IMR-90 (cell line): ENCODE measurements around the gene CDH23. TPM values are rescaled to one million over a fixed set of nuclear protein-coding genes. Genes with fewer than 3 reads are reported as not detected.

ENCODE experiments used
- ATAC-seq: fragments of 200-7000 bp; cut with Tn5 transposase; 2 replicates; pipeline ENCODE4 v1.9.1; 2020; ENCODE audit warnings: low read depth, mild to moderate bottlenecking, moderate library complexity
- BruUV-seq: library from RNA; stranded (reverse); fragments of 400-500 nt; replicated peaks from 2 replicates; lab custom pipeline; 2021; lab: Mats Ljungman, UMichigan
- CTCF ChIA-PET: fragments of 300-600 bp; formaldehyde crosslinking; extraction: SDS; loops from one replicate; lab custom pipeline; 2021; ENCODE audit warnings: antibody characterized with exemption; lab: Yijun Ruan, JAX
- POLR2A ChIA-PET: fragments of 300-600 bp; sonication (Branson Sonifier 250); formaldehyde crosslinking; loops from one replicate; lab custom pipeline; 2022; ENCODE audit warnings: antibody characterized with exemption; ENCODE audit not compliant: unreplicated experiment; lab: Charles Lee
- DNase-seq: peaks from one replicate; pipeline ENCODE4 v3.0.0; 2013
- H2AFZ ChIP-seq: replicated peaks from 2 replicates; pipeline ENCODE3; 2013; ENCODE audit warnings: low read length, mild to moderate bottlenecking; ENCODE audit not compliant: poor library complexity
- H2AK5ac ChIP-seq: 2 replicates; pipeline ENCODE4 v1.6.1; 2013; ENCODE audit warnings: low read depth, low read length, inconsistent platforms
- H2AK9ac ChIP-seq: replicated peaks from 2 replicates; pipeline ENCODE3; 2013; ENCODE audit warnings: mild to moderate bottlenecking, low read depth, low read length, moderate library complexity; ENCODE audit not compliant: poor library complexity
- H2BK120ac ChIP-seq: 2 replicates; pipeline ENCODE4 v1.6.1; 2013; ENCODE audit warnings: low read depth, low read length, inconsistent platforms
- H2BK15ac ChIP-seq: 3 replicates; pipeline ENCODE4 v1.6.1; 2013; ENCODE audit warnings: low read depth, low read length, inconsistent platforms
- H2BK20ac ChIP-seq: 2 replicates; pipeline ENCODE4 v1.6.1; 2013; ENCODE audit warnings: low read depth, mild to moderate bottlenecking, inconsistent platforms, low read length, moderate library complexity
- H2BK5ac ChIP-seq: 2 replicates; pipeline ENCODE4 v1.6.1; 2013; ENCODE audit warnings: mild to moderate bottlenecking, low read depth, low read length, inconsistent platforms; ENCODE audit not compliant: poor library complexity, severe bottlenecking
- H3K14ac ChIP-seq: replicated peaks from 2 replicates; pipeline ENCODE4 v1.6.1; 2013; ENCODE audit warnings: low read depth, low read length, inconsistent platforms
- H3K18ac ChIP-seq: 2 replicates; pipeline ENCODE4 v1.6.1; 2013; ENCODE audit warnings: low read depth, low read length, control low read depth
- H3K23ac ChIP-seq: 2 replicates; pipeline ENCODE4 v1.6.1; 2013; ENCODE audit warnings: low read depth, low read length, inconsistent platforms
- H3K27ac ChIP-seq: 2 replicates; pipeline ENCODE4 v1.5.1; 2013; ENCODE audit warnings: mild to moderate bottlenecking, control low read depth, low read length; ENCODE audit not compliant: insufficient read depth
- H3K27me3 ChIP-seq: 2 replicates; pipeline ENCODE4 v1.6.1; 2013; ENCODE audit warnings: low read length; ENCODE audit not compliant: control insufficient read depth, insufficient read depth
- H3K36me3 ChIP-seq: 2 replicates; pipeline ENCODE4 v1.6.1; 2013; ENCODE audit warnings: low read length, mixed read lengths; ENCODE audit not compliant: control insufficient read depth, insufficient read depth
- H3K4ac ChIP-seq: 2 replicates; pipeline ENCODE4 v1.6.1; 2013; ENCODE audit warnings: low read depth, low read length, inconsistent platforms
- H3K4me1 ChIP-seq: 2 replicates; pipeline ENCODE4 v1.6.1; 2013; ENCODE audit warnings: low read length, mixed read lengths; ENCODE audit not compliant: control insufficient read depth, insufficient read depth
- H3K4me2 ChIP-seq: 2 replicates; pipeline ENCODE4 v1.6.1; 2013; ENCODE audit warnings: low read depth, mild to moderate bottlenecking, control low read depth, low read length, moderate library complexity
- H3K4me3 ChIP-seq: 2 replicates; pipeline ENCODE4 v1.5.1; 2013; ENCODE audit warnings: low read depth, mild to moderate bottlenecking, control low read depth, low read length, moderate library complexity; ENCODE audit not compliant: insufficient read depth
- H3K56ac ChIP-seq: 2 replicates; pipeline ENCODE4 v1.6.1; 2013; ENCODE audit warnings: low read length, inconsistent platforms; ENCODE audit not compliant: insufficient read depth; ENCODE audit errors: extremely low read depth
- H3K79me1 ChIP-seq, 2 experiments: 2 replicates each; pipeline ENCODE4 v1.6.1; 2013; ENCODE audit warnings: low read length in 2 of 2, inconsistent platforms in 1 of 2, low read depth in 1 of 2
- H3K9ac ChIP-seq: 2 replicates; pipeline ENCODE4 v1.6.1; 2013; ENCODE audit warnings: low read depth, low read length, control low read depth
- H3K9me1 ChIP-seq: 2 replicates; pipeline ENCODE4 v1.6.1; 2013; ENCODE audit warnings: low read length, inconsistent platforms; ENCODE audit not compliant: insufficient read depth
- H3K9me3 ChIP-seq: 2 replicates; pipeline ENCODE4 v1.6.1; 2013; ENCODE audit warnings: low read length; ENCODE audit not compliant: control insufficient read depth, insufficient read depth
- H4K20me1 ChIP-seq: 2 replicates; pipeline ENCODE4 v1.6.1; 2013; ENCODE audit warnings: low read length, inconsistent platforms; ENCODE audit not compliant: insufficient read depth
- H4K5ac ChIP-seq: 2 replicates; pipeline ENCODE4 v1.6.1; 2013; ENCODE audit warnings: mild to moderate bottlenecking, low read depth, low read length, control low read depth
- H4K8ac ChIP-seq, 2 experiments: 2 replicates each; pipeline ENCODE4 v1.6.1; 2013; ENCODE audit warnings: low read depth in 2 of 2, low read length in 2 of 2, control low read depth in 1 of 2, inconsistent platforms in 1 of 2
- H4K91ac ChIP-seq: 2 replicates; pipeline ENCODE4 v1.6.1; 2013; ENCODE audit warnings: low read depth, low read length, inconsistent platforms; ENCODE audit not compliant: insufficient read depth
- CEBPB ChIP-seq: IDR thresholded peaks from 2 replicates; pipeline ENCODE4 v1.6.1; 2012; ENCODE audit warnings: low read depth, low read length, improper control_type of control experiment
- CHD1 ChIP-seq: IDR thresholded peaks from 2 replicates; pipeline ENCODE4 v1.6.1; 2012; ENCODE audit warnings: low read depth, low read length, improper control_type of control experiment
- CTCF ChIP-seq: conservative IDR thresholded peaks from 2 replicates; pipeline ENCODE4 v1.5.1; 2012; ENCODE audit warnings: mild to moderate bottlenecking, low read depth, low read length, improper control_type of control experiment
- ELK1 ChIP-seq: fragments of 150-350 bp; IDR thresholded peaks from 2 replicates; pipeline ENCODE4 v1.6.1; 2016; ENCODE audit warnings: low read depth, mild to moderate bottlenecking, low read length, moderate library complexity, borderline replicate concordance
- FOS ChIP-seq: fragments of 150-350 bp; IDR thresholded peaks from 2 replicates; pipeline ENCODE4 v1.6.1; 2016; ENCODE audit warnings: low read depth, low read length
- MAFK ChIP-seq: IDR thresholded peaks from 2 replicates; pipeline ENCODE4 v1.6.1; 2012; ENCODE audit warnings: low read depth, low read length, improper control_type of control experiment
- MAZ ChIP-seq: IDR thresholded peaks from 2 replicates; pipeline ENCODE4 v1.6.1; 2012; ENCODE audit warnings: low read depth, mild to moderate bottlenecking, low read length, improper control_type of control experiment, moderate library complexity, borderline replicate concordance
- MXI1 ChIP-seq: IDR thresholded peaks from 2 replicates; pipeline ENCODE4 v1.6.1; 2012; ENCODE audit warnings: low read depth, mild to moderate bottlenecking, low read length, moderate library complexity, borderline replicate concordance
- NFE2L2 ChIP-seq: fragments of 150-350 bp; IDR thresholded peaks from 2 replicates; pipeline ENCODE4 v1.6.1; 2016; ENCODE audit warnings: low read depth, mild to moderate bottlenecking, low read length
- POLR2A ChIP-seq: IDR thresholded peaks from 2 replicates; pipeline ENCODE4 v1.6.1; 2012; ENCODE audit warnings: mild to moderate bottlenecking, low read depth, low read length
- RAD21 ChIP-seq: IDR thresholded peaks from 2 replicates; pipeline ENCODE4 v1.6.1; 2012; ENCODE audit warnings: low read length, improper control_type of control experiment
- RCOR1 ChIP-seq: IDR thresholded peaks from 2 replicates; pipeline ENCODE4 v1.6.1; 2012; ENCODE audit warnings: mild to moderate bottlenecking, low read length, improper control_type of control experiment; ENCODE audit not compliant: insufficient replicate concordance
- SMC3 ChIP-seq: fragments of 150-350 bp; IDR thresholded peaks from 2 replicates; pipeline ENCODE4 v1.6.1; 2016; ENCODE audit warnings: low read depth, mild to moderate bottlenecking, antibody characterized with exemption, low read length, moderate library complexity
- USF2 ChIP-seq: fragments of 150-350 bp; IDR thresholded peaks from 2 replicates; pipeline ENCODE4 v1.6.1; 2017; ENCODE audit warnings: mild to moderate bottlenecking, antibody characterized with exemption, low read length, low read depth
- WGBS, 2 experiments: methylation state at CpG; one replicate each; pipeline versions ENCODE4 v1.1.5 to v1.1.7; 2013; ENCODE audit warnings: missing lambda C conversion rate in 2 of 2; ENCODE audit not compliant: insufficient read length in 1 of 2; ENCODE audit errors: extremely low coverage in 2 of 2; 5-methylcytosine and 5-hydroxymethylcytosine counted together
- dilution Hi-C: fragments of 300-500 bp; cut with HindIII; formaldehyde crosslinking; loops from one replicate; pipeline ENCODE4 v1.14.3; 2018; ENCODE audit warnings: low sequenced_read_pairs; ENCODE audit not compliant: unreplicated experiment
- in situ Hi-C: fragments of 300-500 bp; cut with MboI; formaldehyde crosslinking; loops from 3 replicates; pipeline ENCODE4 v1.14.3; 2019; ENCODE audit warnings: low sequenced_read_pairs, inconsistent platforms, mixed read lengths
- intact Hi-C: fragments of 100-400 bp; cut with micrococcal nuclease; formaldehyde crosslinking; loops from 2 replicates; pipeline ENCODE4 v1.10.0; 2022
- polyA plus RNA-seq, 3 experiments: library from polyadenylated mRNA; depleted of rRNA; stranded (reverse); fragments of >200 nt; gene quantifications; 2 replicates each; pipeline ENCODE4 v1.2.3, GENCODE V29; 2012; ENCODE audit warnings: low replicate concordance in 1 of 3
- total RNA-seq: library from RNA; depleted of rRNA; stranded (reverse); fragments of >200 nt; gene quantifications from 2 replicates; pipeline ENCODE4 v1.2.3, GENCODE V29; 2012

CDH23 gene
- total and polyA plus RNA-seq, 2 of the 4 experiments (the other 2 are of a cell fraction): under 0.01 to 0.03 TPM

GRCh38 chr10:71756311-71757191, 359.8 kb downstream of the CDH23 start:
- CTCF ChIA-PET: no interaction called here
- intact Hi-C loops: no loop called here
- no peak for TF ChIP-seq FOS
- TF ChIP-seq USF2: no peak
- no peak for TF ChIP-seq POLR2A
- no peak for TF ChIP-seq CEBPB
- no peak for TF ChIP-seq RCOR1
- no peak for TF ChIP-seq CHD1
- TF ChIP-seq MXI1: no peak
- no peak for TF ChIP-seq MAZ
- no peak for TF ChIP-seq RAD21
- TF ChIP-seq NFE2L2: no peak
- no peak for TF ChIP-seq MAFK
- no peak for TF ChIP-seq CTCF
- no peak for TF ChIP-seq SMC3
- TF ChIP-seq ELK1: no peak

More at GRCh38 chr10:71756311-71757191, 359.8 kb downstream of the CDH23 start:
- no peak overlapping the region for H3K18ac ChIP-seq
- no peak overlapping the region; the same call in 2 of the 3 replicates for H2BK15ac ChIP-seq
- H3K9me3 ChIP-seq: no peaks in the 10 kb centered on the region
- no peak overlapping the region for H4K8ac ChIP-seq
- in situ Hi-C loops (no loop called here), dilution Hi-C loops (no loop called here)
- H2BK5ac ChIP-seq: no peak overlapping the region
- no peak overlapping the region for H3K4me2 ChIP-seq
- H2BK120ac ChIP-seq: no peak overlapping the region
- no peaks in the 10 kb centered on the region for H3K79me1 ChIP-seq
- no TSS peak for BruUV-seq
- no peak overlapping the region for H3K14ac ChIP-seq
- no peak overlapping the region; the same call in 1 of the 2 replicates for H3K4ac ChIP-seq
- H3K9ac ChIP-seq: no peak overlapping the region
- ATAC-seq: no peak; the same call in 1 of the 2 replicates
- WGBS, 2 experiments: 58% methylated on average over 5 of the region's 12 CpGs; no CpG with 5 or more reads in 1 of the 2 experiments
- no peak overlapping the region for H4K91ac ChIP-seq
- H3K4me1 ChIP-seq: peaks cover 10% of the 10 kb centered on the region; the same call in 1 of the 2 replicates
- peaks cover 19% of the 10 kb centered on the region for H3K9me1 ChIP-seq
- H3K36me3 ChIP-seq: peaks cover 9% of the 10 kb centered on the region; the same call in 1 of the 2 replicates
- no peak overlapping the region for H2AK9ac ChIP-seq
- POLR2A ChIA-PET: no interaction called here
- no peaks in the 10 kb centered on the region for H4K20me1 ChIP-seq
- H2BK20ac ChIP-seq: peak overlapping the region; percentile 39; the same call in 1 of the 2 replicates
- H2AFZ ChIP-seq: no peak overlapping the region
- no peak overlapping the region for H3K4me3 ChIP-seq
- H3K27ac ChIP-seq: no peak overlapping the region; the same call in 1 of the 2 replicates
- no peak overlapping the region for H4K5ac ChIP-seq
- no peak overlapping the region for H3K56ac ChIP-seq
- no peak overlapping the region for H3K23ac ChIP-seq
- no peak overlapping the region for H2AK5ac ChIP-seq
- H3K27me3 ChIP-seq: peaks cover 3% of the 10 kb centered on the region
- DNase-seq: no peak
